ENCODE results near the gene LYPD6B. TPM values are rescaled to one million over a fixed set of nuclear protein-coding genes. Genes with fewer than 3 reads are reported as not detected.

The LYPD6B gene
- polyA plus RNA-seq, 1 of the 3 experiments (the other 2 are of a cell fraction): 18.2 TPM

GRCh38 chr2:149015501-149015900, 23.0 kb upstream of the LYPD6B start (continued):
- TF ChIP-seq MAX (IDR thresholded peaks at IDR 0.05; ENCODE audit: low read depth) (no peak), RAD21 (IDR thresholded peaks at IDR 0.05; ENCODE audit: low read length) (no peak), GATA2 (CRISPR knock-in tag; IDR thresholded peaks at IDR 0.05) (no peak), RXRA (IDR thresholded peaks at IDR 0.05; ENCODE audit: borderline replicate concordance, low read depth) (no peak), POLR2AphosphoS5 (IDR thresholded peaks at IDR 0.05; ENCODE audit: low read depth, low read length) (no peak), TEAD4 (IDR thresholded peaks at IDR 0.05; ENCODE audit: borderline replicate concordance, insufficient read depth) (no peak)

GRCh38 chr2:149015926-149016563, 22.5 kb upstream of the LYPD6B start:
- TF ChIP-seq RAD21 (IDR thresholded peaks at IDR 0.05; ENCODE audit: low read length): no peak
- ChIA-PET CTCF (interaction anchor here (1.2 to 5.8 kb wide), 14 partner anchors 9 to 557 kb away, joined by 4 to 110 read pairs (median 7); partner anchors contain the start of gene LYPD6B), POLR2A (no interaction called here)
- Histone ChIP-seq H3F3A (replicated peaks; ENCODE audit: insufficient read depth) (no peaks in the 10 kb centered on the region), H3K9ac (no peak overlapping the region), H3K4me2 (no peak overlapping the region), H2AFZ (ENCODE audit: low read depth) (no peak overlapping the region), H3K27ac (ENCODE audit: low read depth in 2 of 2, low read length in 1 of 2) (no peak overlapping the region), H3K27me3 (ENCODE audit: insufficient read depth) (no peaks in the 10 kb centered on the region), H4K20me1 (ENCODE audit: insufficient read depth) (no peaks in the 10 kb centered on the region), H3K4me1 (ENCODE audit: control insufficient read depth in 1 of 2, insufficient read depth in 2 of 2, low read depth in 1 of 2, low read length in 1 of 2) (peaks cover 0 to 5% of the 10 kb centered on the region in 2 experiments; a peak in 2 of 4 replicates), H3K79me2 (ENCODE audit: insufficient read depth) (no peaks in the 10 kb centered on the region), H3K4me3 (ENCODE audit: low read depth in 2 of 2, low read length in 1 of 2) (no peak overlapping the region), H3K9me2 (no peaks in the 10 kb centered on the region), H3K36me3 (replicated peaks in 1 of 2; ENCODE audit: control insufficient read depth in 1 of 2, insufficient read depth in 2 of 2, low read length in 1 of 2) (peaks cover 0 to 3% of the 10 kb centered on the region in 2 experiments), H3K9me3 (no peaks in the 10 kb centered on the region)
- DNase-seq: no peak
- 83% methylated on average over 4 of the region's 4 CpGs for WGBS (ENCODE audit: low lambda C conversion rate)

GRCh38 chr2:149017116-149017985, 21.1 kb upstream of the LYPD6B start:
- POLR2A ChIA-PET: interaction anchor here (0.6 kb wide), 1 partner anchor 557 kb away, joined by 3 read pairs; no protein-coding TSS in a partner anchor
- WGBS (ENCODE audit: low lambda C conversion rate): 59% methylated on average over 14 of the region's 14 CpGs
- Histone ChIP-seq H4K20me1 (ENCODE audit: insufficient read depth) (no peaks in the 10 kb centered on the region), H3K9ac (no peak overlapping the region), H3K4me3 (ENCODE audit: low read depth in 2 of 2, low read length in 1 of 2) (peak overlapping the region in 1 of 2 experiments; percentile 45; a peak in 1 of 4 replicates), H3K79me2 (ENCODE audit: insufficient read depth) (no peaks in the 10 kb centered on the region), H2AFZ (ENCODE audit: low read depth) (no peak overlapping the region), H3K4me1 (ENCODE audit: control insufficient read depth in 1 of 2, insufficient read depth in 2 of 2, low read depth in 1 of 2, low read length in 1 of 2) (peaks cover 0 to 5% of the 10 kb centered on the region in 2 experiments; a peak in 2 of 4 replicates), H3F3A (replicated peaks; ENCODE audit: insufficient read depth) (no peaks in the 10 kb centered on the region), H3K27ac (ENCODE audit: low read depth in 2 of 2, low read length in 1 of 2) (no peak overlapping the region), H3K9me3 (no peaks in the 10 kb centered on the region), H3K36me3 (replicated peaks in 1 of 2; ENCODE audit: control insufficient read depth in 1 of 2, insufficient read depth in 2 of 2, low read length in 1 of 2) (no peaks in the 10 kb centered on the region), H3K4me2 (no peak overlapping the region), H3K27me3 (ENCODE audit: insufficient read depth) (no peaks in the 10 kb centered on the region), H3K9me2 (no peaks in the 10 kb centered on the region)
- TF ChIP-seq SMC3 (IDR thresholded peaks at IDR 0.05; ENCODE audit: low read depth, low read length) (peak; percentile 96), CTCF (IDR thresholded peaks at IDR 0.05) (peak; percentile 88), GABPA (IDR thresholded peaks at IDR 0.05; ENCODE audit: low read depth) (no peak), CHD2 (IDR thresholded peaks at IDR 0.05; ENCODE audit: low read length, partially characterized antibody) (peak; percentile 22), RAD21 (IDR thresholded peaks at IDR 0.05; ENCODE audit: low read length) (peak; percentile 92), USF2 (IDR thresholded peaks at IDR 0.05; ENCODE audit: borderline replicate concordance, low read depth, low read length) (no peak), EZH2phosphoT487 (IDR thresholded peaks at IDR 0.05; ENCODE audit: borderline replicate concordance, low read depth) (no peak)
- DNase-seq: peak; percentile 77
- CTCF ChIA-PET: interaction anchor here (0.6 to 5.8 kb wide), 67 partner anchors 8 to 560 kb away, joined by 3 to 110 read pairs (median 4); partner anchors contain the start of genes LYPD6 and LYPD6B

All from SK-N-SH (cell line).